Mucosa of descending colon (tissue), 3 donors: ENCODE data around the gene EHD1. TPM values are rescaled to one million over a fixed set of nuclear protein-coding genes. Genes with fewer than 3 reads are reported as not detected.

ENCODE experiments used
- ATAC-seq: fragments of 200-7000 bp; cut with Tn5 transposase; one replicate; pipeline ENCODE4 v1.9.1; 2020; ENCODE audit warnings: mild to moderate bottlenecking, moderate library complexity
- DNase-seq, 3 donors: peaks; one replicate each; pipeline ENCODE4 v3.0.0-alpha.2; 2020
- H3K36me3 ChIP-seq: fragments of 200-600 bp; one replicate; pipeline ENCODE4 v1.8.0; 2021; ENCODE audit warnings: low read depth, mild to moderate bottlenecking
- H3K4me1 ChIP-seq: fragments of 200-600 bp; one replicate; pipeline ENCODE4 v1.8.0; 2021; ENCODE audit warnings: low read depth, mild to moderate bottlenecking
- H3K4me3 ChIP-seq: fragments of 200-600 bp; one replicate; pipeline ENCODE4 v1.8.0; 2021; ENCODE audit warnings: mild to moderate bottlenecking
- H3K9me3 ChIP-seq: fragments of 200-600 bp; one replicate; pipeline ENCODE4 v1.8.0; 2021; ENCODE audit warnings: mild to moderate bottlenecking
- CTCF ChIP-seq: fragments of 200-600 bp; IDR thresholded peaks from one replicate; pipeline ENCODE4 v1.8.0; 2022; ENCODE audit warnings: antibody characterized with exemption, mild to moderate bottlenecking
- intact Hi-C, 2 donors: fragments of 100-400 bp; cut with DNase I in 1 of 2; cut with micrococcal nuclease in 1 of 2; formaldehyde crosslinking; loops; one replicate each; pipeline versions ENCODE4 v1.11.0 to v1.11.1; 2022; cut with DNase I, micrococcal nuclease
- total RNA-seq, 3 donors: library from RNA; stranded (reverse); fragmentation: NEBNext Ultra II Directional in 2 of 3; extraction: Animal tissue kit (Norgen Biotek cat#: 25700) in 2 of 3; gene quantifications; one replicate each; pipeline versions ENCODE4 v1.2.1 to v1.2.4, GENCODE V29; 2021 to 2023
- donor health status: DM: no; HTN: no; CAD: no; lungs with moderate emphysema.
- donor health status: DM: no; HTN: no; CAD: no.
- donor health status: DM: no; HTN: yes; CAD: no.

EHD1 gene
- total RNA-seq, 3 donors from 2014 or later = 58.3 to 85.9 (median 81.5) TPM

- TF ChIP-seq CTCF = no peak
- ATAC-seq (no peak), DNase-seq (no peak)
- no peaks in the 10 kb centered on the region for H3K4me1 ChIP-seq
- H3K4me3 ChIP-seq = no peak overlapping the region
- H3K9me3 ChIP-seq = no peaks in the 10 kb centered on the region
- intact Hi-C loops = no loop called here
- H3K36me3 ChIP-seq = no peaks in the 10 kb centered on the region
Measured at GRCh38 chr11:64832467-64833197, 45.8 kb downstream of the EHD1 start.

GRCh38 chr11:64831411-64831891 lies 47.0 kb downstream of the EHD1 start:
- H3K9me3 ChIP-seq = no peaks in the 10 kb centered on the region
- intact Hi-C loops = no loop called here
- DNase-seq (no peak), ATAC-seq (no peak)
- no peaks in the 10 kb centered on the region for H3K4me1 ChIP-seq
- no peak overlapping the region for H3K4me3 ChIP-seq
- H3K36me3 ChIP-seq = no peaks in the 10 kb centered on the region
- TF ChIP-seq CTCF = no peak

GRCh38 chr11:64829536-64830251 lies 48.7 kb downstream of the EHD1 start:
- no peaks in the 10 kb centered on the region for H3K4me1 ChIP-seq
- ATAC-seq (no peak), DNase-seq (no peak)
- H3K9me3 ChIP-seq = no peaks in the 10 kb centered on the region
- no peak for TF ChIP-seq CTCF
- H3K4me3 ChIP-seq = no peak overlapping the region
- H3K36me3 ChIP-seq = no peaks in the 10 kb centered on the region
- intact Hi-C loops = no loop called here

- Histone ChIP-seq H3K4me3 (no peak overlapping the region), H3K4me1 (no peaks in the 10 kb centered on the region), H3K36me3 (no peaks in the 10 kb centered on the region), H3K9me3 (no peaks in the 10 kb centered on the region)
- no peak for DNase-seq
- ATAC-seq = no peak
- intact Hi-C loops = no loop called here
- no peak for TF ChIP-seq CTCF
Measured at GRCh38 chr11:64827451-64827839, 51.0 kb downstream of the EHD1 start.

GRCh38 chr11:64826578-64827450 lies 51.6 kb downstream of the EHD1 start:
- no peak for DNase-seq
- Histone ChIP-seq H3K9me3 (no peaks in the 10 kb centered on the region), H3K4me1 (no peaks in the 10 kb centered on the region), H3K4me3 (no peak overlapping the region), H3K36me3 (no peaks in the 10 kb centered on the region)
- no peak for TF ChIP-seq CTCF
- intact Hi-C loops = no loop called here
- ATAC-seq = no peak
